PC-3 (cell line): ENCODE measurements around the gene FAM24B.

Source experiments
- CTCF ChIP-seq: fragments of 300-600 bp; sonication (generic); conservative IDR thresholded peaks from 2 replicates; pipeline ENCODE4 v1.5.1; 2017; ENCODE audit warnings: antibody characterized with exemption, low read depth, mild to moderate bottlenecking, low read length
- EZH2 ChIP-seq: fragments of 300-600 bp; sonication (generic); IDR thresholded peaks from one replicate; pipeline ENCODE4 v1.6.1; 2017; ENCODE audit warnings: antibody characterized with exemption, mild to moderate bottlenecking, low read length; ENCODE audit not compliant: unreplicated experiment
- EZH2phosphoT487 ChIP-seq: fragments of 300-600 bp; sonication (generic); IDR thresholded peaks from 2 replicates; pipeline ENCODE4 v1.6.1; 2018; ENCODE audit warnings: mild to moderate bottlenecking, antibody characterized with exemption, low read length, borderline replicate concordance

DNA sequence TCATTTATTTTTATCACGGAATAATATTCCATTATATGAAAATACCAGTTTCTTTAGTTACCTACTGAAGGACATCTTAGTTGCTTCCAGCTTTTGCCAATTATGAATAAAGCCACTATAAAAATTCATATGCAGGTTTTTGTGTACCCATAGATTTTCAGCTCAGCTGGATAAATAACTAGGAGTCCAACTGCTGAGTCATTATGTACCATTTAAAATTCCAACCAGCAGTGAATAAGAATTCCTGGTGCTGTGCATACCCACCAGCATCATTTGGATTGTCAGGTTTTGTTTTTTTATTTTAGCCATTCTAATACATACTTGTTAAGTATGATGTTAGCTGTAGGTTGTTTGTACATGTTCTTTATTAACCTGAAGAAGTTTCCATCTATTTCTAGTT lies 14.5 kb downstream of the FAM24B start:
- TF ChIP-seq CTCF (no peak), EZH2 (no peak), EZH2phosphoT487 (no peak)
